Fibroblast of the aortic adventitia (primary cell): Measurements from ENCODE around the gene NINJ2. TPM values are rescaled to one million over a fixed set of nuclear protein-coding genes. Genes with fewer than 3 reads are reported as not detected.
"Not testable (repeated sequence)": the region's sequence is repeated elsewhere in the genome, so short reads cannot be mapped to it uniquely, and the experiment has no call there.

Experiments
- DNase-seq: peaks from one replicate; pipeline ENCODE4 v3.0.0-alpha.2; 2010; ENCODE audit warnings: low read depth
- H3K4me3 ChIP-seq: 2 replicates; pipeline ENCODE4 v1.5.1; 2011; ENCODE audit warnings: low read depth, mild to moderate bottlenecking, control low read depth, low read length, moderate library complexity
- total RNA-seq: library from RNA; depleted of rRNA; stranded (reverse); fragments of >200 nt; gene quantifications from 2 replicates; pipeline ENCODE4 v1.2.3, GENCODE V29; 2012; ENCODE audit warnings: low replicate concordance
- TF ChIP-seq, protein P1 (sequence below): IDR thresholded peaks from 2 replicates; pipeline ENCODE4 v1.5.1; 2011; ENCODE audit warnings: mild to moderate bottlenecking, low read length, control low read depth, inconsistent platforms; ENCODE audit not compliant: insufficient read depth

Gene NINJ2
- total RNA-seq, 1 donor: 0.45 TPM

DNA sequence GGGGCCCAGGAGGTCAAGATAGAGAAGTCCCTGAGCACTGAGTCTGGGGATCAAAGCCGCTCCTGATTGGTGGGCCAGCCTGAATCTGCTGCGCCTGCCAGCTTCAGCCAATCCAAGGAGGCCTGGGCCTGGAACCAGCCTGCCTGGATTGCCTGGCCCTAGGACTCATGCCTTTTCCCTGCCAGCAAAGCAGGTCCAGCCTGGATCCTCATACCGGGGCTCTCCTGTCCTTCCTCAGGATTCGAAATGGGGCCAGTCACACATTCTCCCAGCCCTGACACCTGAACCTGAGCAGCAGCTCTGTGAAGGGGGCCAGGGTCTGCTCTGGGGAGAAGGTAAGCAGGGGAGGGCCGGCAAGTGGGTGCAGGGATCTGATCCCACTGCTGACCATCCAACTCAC, 81.9 kb downstream of the NINJ2 start:
- H3K4me3 ChIP-seq: no peak overlapping the region
- no peak for DNase-seq

DNA sequence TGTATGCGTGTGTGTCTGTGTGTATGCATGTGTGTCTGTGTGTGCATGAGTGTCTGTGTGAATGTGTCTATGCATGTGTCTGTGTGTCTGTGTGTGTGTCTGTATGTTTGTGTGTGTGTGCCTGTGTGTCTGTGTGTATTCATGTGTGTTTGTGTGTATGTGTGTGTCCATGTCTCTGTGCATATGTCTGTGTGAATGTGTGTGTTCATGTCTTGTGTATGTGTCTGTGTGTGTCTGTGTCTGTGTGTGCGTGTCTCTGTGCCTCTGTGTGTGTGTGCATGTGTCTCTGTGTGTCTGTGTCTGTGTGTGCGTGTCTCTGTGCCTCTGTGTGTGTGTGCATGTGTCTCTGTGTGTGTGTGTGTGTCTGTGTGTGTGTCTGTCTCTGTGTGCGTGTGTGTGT, 82.4 kb downstream of the NINJ2 start:
- no peak overlapping the region for H3K4me3 ChIP-seq
- DNase-seq: no peak
- TF ChIP-seq, protein P1, sequence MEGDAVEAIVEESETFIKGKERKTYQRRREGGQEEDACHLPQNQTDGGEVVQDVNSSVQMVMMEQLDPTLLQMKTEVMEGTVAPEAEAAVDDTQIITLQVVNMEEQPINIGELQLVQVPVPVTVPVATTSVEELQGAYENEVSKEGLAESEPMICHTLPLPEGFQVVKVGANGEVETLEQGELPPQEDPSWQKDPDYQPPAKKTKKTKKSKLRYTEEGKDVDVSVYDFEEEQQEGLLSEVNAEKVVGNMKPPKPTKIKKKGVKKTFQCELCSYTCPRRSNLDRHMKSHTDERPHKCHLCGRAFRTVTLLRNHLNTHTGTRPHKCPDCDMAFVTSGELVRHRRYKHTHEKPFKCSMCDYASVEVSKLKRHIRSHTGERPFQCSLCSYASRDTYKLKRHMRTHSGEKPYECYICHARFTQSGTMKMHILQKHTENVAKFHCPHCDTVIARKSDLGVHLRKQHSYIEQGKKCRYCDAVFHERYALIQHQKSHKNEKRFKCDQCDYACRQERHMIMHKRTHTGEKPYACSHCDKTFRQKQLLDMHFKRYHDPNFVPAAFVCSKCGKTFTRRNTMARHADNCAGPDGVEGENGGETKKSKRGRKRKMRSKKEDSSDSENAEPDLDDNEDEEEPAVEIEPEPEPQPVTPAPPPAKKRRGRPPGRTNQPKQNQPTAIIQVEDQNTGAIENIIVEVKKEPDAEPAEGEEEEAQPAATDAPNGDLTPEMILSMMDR: no peak

More for the DNA sequence above, 81.9 kb downstream of the NINJ2 start:
- TF ChIP-seq, protein P1: no peak

GRCh38 chr12:579420-580110, 83.7 kb downstream of the NINJ2 start:
- no peak for DNase-seq

DNA sequence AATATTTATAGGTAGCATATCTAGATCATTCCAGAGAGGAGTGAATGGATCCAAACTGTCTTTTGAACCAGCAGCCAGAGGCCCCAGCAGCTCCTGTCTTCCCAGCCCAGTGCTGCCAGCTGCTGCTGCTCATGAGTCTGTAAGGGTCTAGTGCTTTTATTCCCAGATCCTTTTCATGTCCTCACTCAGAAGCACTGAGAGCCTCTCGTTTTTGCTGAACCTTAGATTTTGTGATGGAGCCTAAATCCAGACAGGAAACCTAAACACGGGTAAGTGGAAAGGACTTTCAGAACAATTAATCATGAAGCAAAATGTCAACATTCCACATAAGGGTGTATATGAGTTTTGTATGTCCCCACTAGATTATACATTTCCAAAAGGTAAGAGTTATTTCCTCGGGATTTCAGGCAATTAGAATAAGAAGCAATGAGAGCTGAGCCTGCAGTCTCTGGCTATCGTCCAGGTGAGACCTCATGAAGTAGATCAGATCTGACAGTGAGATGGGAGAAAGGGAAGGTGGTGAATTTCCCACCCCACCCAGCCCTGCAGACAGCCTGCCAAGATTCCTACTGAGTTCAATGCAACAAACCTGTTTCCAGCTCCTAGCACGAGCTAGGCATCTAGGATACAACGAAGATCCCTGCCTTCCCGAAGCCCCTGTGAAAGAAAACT, 84.4 kb downstream of the NINJ2 start:
- TF ChIP-seq, protein P1: no peak
- DNase-seq: no peak
- no peak overlapping the region for H3K4me3 ChIP-seq

More at GRCh38 chr12:579420-580110, 83.7 kb downstream of the NINJ2 start:
- no peak overlapping the region for H3K4me3 ChIP-seq
- TF ChIP-seq, protein P1: no peak

DNA sequence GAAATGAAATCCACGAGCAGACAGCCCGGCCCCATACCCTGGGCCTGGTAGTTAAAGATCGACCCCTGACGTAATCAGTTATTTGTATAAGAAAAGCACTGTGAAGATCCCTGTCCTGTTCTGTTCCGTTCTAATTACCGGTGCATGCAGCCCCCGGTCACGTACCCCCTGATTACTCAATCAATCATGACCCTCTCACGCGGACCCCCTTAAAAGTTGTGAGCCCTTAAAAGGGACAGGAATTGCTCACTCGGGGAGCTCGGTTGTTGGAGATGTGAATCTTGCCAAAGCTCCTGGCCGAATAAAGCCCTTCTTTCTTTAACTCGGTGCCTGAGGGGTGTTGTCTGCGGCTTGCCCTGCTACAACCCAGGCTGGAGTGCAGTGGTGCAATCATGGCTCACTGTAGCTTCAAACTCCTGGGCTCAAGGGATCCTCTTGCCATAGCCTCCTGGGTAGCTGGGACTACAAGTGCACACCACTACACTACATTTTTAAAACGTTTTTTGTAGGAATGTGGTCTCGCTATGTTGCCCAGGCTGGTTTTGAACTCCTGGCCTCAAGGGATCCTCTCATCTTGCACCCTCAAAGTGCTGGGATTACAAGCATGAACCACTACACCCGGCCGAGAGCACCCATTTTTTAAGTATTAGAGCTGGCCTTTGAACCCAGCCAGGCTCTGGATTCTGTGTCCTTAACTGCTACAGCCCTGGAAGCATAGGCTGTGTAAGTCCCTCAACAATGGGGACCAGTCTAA, 85.1 kb downstream of the NINJ2 start:
- DNase-seq: not testable (repeated sequence)

GRCh38 chr12:576615-577110, 86.6 kb downstream of the NINJ2 start:
- H3K4me3 ChIP-seq: no peak overlapping the region
- no peak for DNase-seq
- TF ChIP-seq, protein P1: no peak

More for the DNA sequence above, 85.1 kb downstream of the NINJ2 start:
- H3K4me3 ChIP-seq: not testable (repeated sequence)
